Common myeloid progenitor, CD34-positive (primary cell): ENCODE data around the gene KRTAP2-1.
"Not testable (repeated sequence)": the region's sequence is repeated elsewhere in the genome, so short reads cannot be mapped to it uniquely, and the experiment has no call there.

Source experiments
- CTCF ChIA-PET: fragments of 350-600 bp; sonication (Branson Sonifier 250); formaldehyde crosslinking; loops from one replicate; lab custom pipeline; 2021; ENCODE audit warnings: antibody characterized with exemption; lab: Charles Lee
- POLR2A ChIA-PET: fragments of 350-600 bp; sonication (Branson Sonifier 250); formaldehyde crosslinking; loops from one replicate; lab custom pipeline; 2021; ENCODE audit warnings: antibody characterized with exemption; lab: Charles Lee
- DNase-seq, 3 donors: peaks; one replicate each; pipeline versions ENCODE4 v3.0.0 to v3.0.0-alpha.2; 2013
- H3K27ac ChIP-seq, 2 experiments: 1 replicate in 1 of 2; 2 replicates in 1 of 2; pipeline ENCODE4 v1.7.0; 2013; ENCODE audit warnings: inconsistent platforms in 2 of 2, low read length in 2 of 2, mild to moderate bottlenecking in 2 of 2, low read depth in 1 of 2, moderate library complexity in 1 of 2; ENCODE audit not compliant: severe bottlenecking in 2 of 2, insufficient read depth in 1 of 2, poor library complexity in 1 of 2
- H3K27me3 ChIP-seq, 5 experiments: replicated peaks in 2 of 5; 1 replicate in 3 of 5; 2 replicates in 2 of 5; pipeline versions ENCODE4 v1.6.1 to v1.7.0; 2013; ENCODE audit warnings: low read length in 4 of 5, mild to moderate bottlenecking in 2 of 5, moderate library complexity in 2 of 5, inconsistent platforms in 1 of 5; ENCODE audit not compliant: insufficient read depth in 5 of 5, control insufficient read depth in 4 of 5
- H3K36me3 ChIP-seq, 4 experiments: 1 replicate in 2 of 4; 2 replicates in 2 of 4; pipeline versions ENCODE4 v1.6.1 to v1.7.0; 2013; ENCODE audit warnings: low read length in 3 of 4, control low read depth in 1 of 4, mild to moderate bottlenecking in 1 of 4; ENCODE audit not compliant: control insufficient read depth in 4 of 4, insufficient read depth in 4 of 4
- H3K4me1 ChIP-seq, 4 experiments: 1 replicate in 3 of 4; 2 replicates in 1 of 4; pipeline versions ENCODE4 v1.6.1 to v1.7.1; 2013; ENCODE audit warnings: low read length in 3 of 4, mild to moderate bottlenecking in 3 of 4, control low read depth in 1 of 4, inconsistent platforms in 1 of 4, moderate library complexity in 1 of 4; ENCODE audit not compliant: control insufficient read depth in 4 of 4, insufficient read depth in 4 of 4; ENCODE audit errors: control extremely low read depth in 1 of 4
- H3K4me3 ChIP-seq, 7 experiments: 1 replicate in 4 of 7; 2 replicates in 3 of 7; pipeline versions ENCODE4 v1.5.1 to v1.7.0; 2013; ENCODE audit warnings: mild to moderate bottlenecking in 7 of 7, low read length in 6 of 7, moderate library complexity in 6 of 7, inconsistent platforms in 2 of 7, low read depth in 2 of 7, control low read depth in 1 of 7; ENCODE audit not compliant: insufficient read depth in 4 of 7, control insufficient read depth in 1 of 7; ENCODE audit errors: extremely low read depth in 1 of 7
- H3K9me3 ChIP-seq, 5 experiments: 1 replicate in 4 of 5; 2 replicates in 1 of 5; pipeline versions ENCODE4 v1.6.1 to v1.7.1; 2013; ENCODE audit warnings: low read length in 4 of 5, mild to moderate bottlenecking in 2 of 5, inconsistent platforms in 1 of 5, low read depth in 1 of 5, moderate library complexity in 1 of 5; ENCODE audit not compliant: control insufficient read depth in 4 of 5, insufficient read depth in 2 of 5; ENCODE audit errors: control extremely low read depth in 1 of 5
- WGBS: methylation state at CpG from one replicate; pipeline ENCODE4 v1.1.5; 2013; ENCODE audit not compliant: insufficient coverage; 5-methylcytosine and 5-hydroxymethylcytosine counted together

KRTAP2-1 gene

DNA sequence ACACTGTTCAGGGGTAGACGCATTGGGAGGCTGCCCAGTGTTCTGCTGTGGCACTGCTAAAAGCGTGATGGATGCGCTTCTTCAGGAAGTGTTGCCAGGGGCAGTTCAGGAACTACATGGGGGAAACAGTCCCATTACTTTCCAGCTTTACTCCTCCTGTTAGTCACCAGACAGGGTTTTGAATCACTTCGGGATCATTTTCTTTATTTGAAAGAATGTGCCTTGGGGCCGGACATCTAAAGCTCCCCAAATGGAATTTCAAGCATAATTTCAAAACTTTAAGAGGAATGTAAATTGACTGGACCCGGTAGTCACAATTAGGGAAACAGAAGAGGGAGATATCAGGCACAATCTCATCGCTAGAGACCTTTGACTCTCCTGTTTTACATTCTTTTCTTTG is 1.3 kb upstream of the KRTAP2-1 start:
- 84% methylated on average over 5 of the region's 7 CpGs for WGBS
- H3K27ac ChIP-seq: no peak overlapping the region
- ChIA-PET CTCF (no interaction called here), POLR2A (no interaction called here)
- no peak for DNase-seq
- H3K9me3 ChIP-seq: peaks cover 0 to 3% (median under 1%) of the 10 kb centered on the region in 5 experiments
- no peaks in the 10 kb centered on the region for H3K36me3 ChIP-seq
- no peaks in the 10 kb centered on the region for H3K4me1 ChIP-seq
- no peak overlapping the region for H3K4me3 ChIP-seq
- peaks cover 0 to 25% (median 3%) of the 10 kb centered on the region in 5 experiments for H3K27me3 ChIP-seq

DNA sequence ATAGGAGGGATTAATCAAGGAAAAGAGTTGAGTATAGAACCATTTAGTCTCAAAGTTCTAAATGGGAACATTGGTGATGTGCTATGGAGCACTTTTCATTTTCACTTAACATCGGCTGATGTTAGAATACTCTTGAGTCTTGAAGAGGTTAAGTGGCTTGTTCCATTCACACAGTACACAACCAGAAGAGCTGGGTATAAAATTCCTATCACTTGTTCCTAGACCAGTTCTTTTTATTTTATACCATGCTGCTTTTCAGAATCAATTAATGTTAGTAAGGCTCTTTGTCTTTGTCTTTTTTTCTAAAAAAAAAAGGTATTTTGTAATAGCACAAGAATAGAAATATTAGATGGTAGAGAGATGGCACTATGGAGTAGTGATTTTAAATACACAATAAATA is 4.2 kb downstream of the KRTAP2-1 start:
- ChIA-PET POLR2A (no interaction called here), CTCF (no interaction called here)
- H3K4me3 ChIP-seq: no peak overlapping the region
- DNase-seq: no peak
- H3K4me1 ChIP-seq: no peaks in the 10 kb centered on the region
- H3K36me3 ChIP-seq: no peaks in the 10 kb centered on the region
- H3K9me3 ChIP-seq: peaks cover 0 to 3% (median 0%) of the 10 kb centered on the region in 5 experiments
- no peak overlapping the region for H3K27ac ChIP-seq
- WGBS: no CpG with 5 or more reads among the region's 1 CpG
- peaks cover 0 to 16% (median 0%) of the 10 kb centered on the region in 5 experiments for H3K27me3 ChIP-seq

DNA sequence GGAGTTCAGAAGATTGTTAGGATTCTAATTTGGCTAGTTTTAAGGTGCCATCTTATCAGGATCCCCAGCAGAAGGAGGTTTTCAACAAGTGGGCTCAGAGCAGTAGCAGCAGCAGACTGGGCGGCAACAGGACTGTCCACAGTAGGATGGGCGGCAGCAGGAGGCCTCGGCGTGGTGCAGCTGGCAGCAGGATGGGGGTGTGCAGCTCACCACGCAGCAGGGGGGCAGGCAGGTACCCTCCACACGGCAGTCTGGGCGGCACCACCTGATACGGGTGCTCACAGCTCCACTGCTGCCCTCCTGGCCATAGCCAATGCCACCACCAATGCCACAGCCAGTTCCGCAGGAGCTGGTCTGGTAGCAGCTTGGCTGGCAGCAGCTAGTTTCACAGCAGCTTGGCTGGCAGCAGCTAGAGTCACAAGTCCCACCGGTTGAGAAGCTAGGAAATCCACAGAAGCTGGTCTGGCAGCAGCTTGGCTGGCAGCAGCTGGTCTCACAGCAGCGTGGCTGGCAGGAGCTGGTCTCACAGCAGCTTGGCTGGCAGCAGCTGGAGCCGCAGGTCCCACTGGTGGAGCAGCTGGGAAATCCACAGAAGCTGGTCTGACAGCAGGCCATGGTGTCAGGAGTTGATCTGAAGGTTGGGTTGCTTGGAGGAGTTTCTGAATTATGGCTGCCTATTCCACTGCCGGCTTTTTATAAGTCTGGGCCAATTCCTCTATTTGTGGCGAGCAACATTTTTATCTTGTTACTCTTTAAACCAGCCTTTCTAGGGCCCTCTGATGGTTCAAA is 6.1 kb downstream of the KRTAP2-1 start, which contains the start of gene KRTAP1-1:
TSS of gene KRTAP1-1 (minus strand) at position 668 of the 789 bp plus-strand sequence. CDS start at position 615, 53 bp downstream.
- H3K27ac ChIP-seq, H3K4me1 ChIP-seq, H3K4me3 ChIP-seq, H3K9me3 ChIP-seq, CTCF ChIA-PET, H3K36me3 ChIP-seq, H3K27me3 ChIP-seq, POLR2A ChIA-PET, DNase-seq: not testable (repeated sequence)
- WGBS: 92% methylated on average over 10 of the region's 14 CpGs

DNA sequence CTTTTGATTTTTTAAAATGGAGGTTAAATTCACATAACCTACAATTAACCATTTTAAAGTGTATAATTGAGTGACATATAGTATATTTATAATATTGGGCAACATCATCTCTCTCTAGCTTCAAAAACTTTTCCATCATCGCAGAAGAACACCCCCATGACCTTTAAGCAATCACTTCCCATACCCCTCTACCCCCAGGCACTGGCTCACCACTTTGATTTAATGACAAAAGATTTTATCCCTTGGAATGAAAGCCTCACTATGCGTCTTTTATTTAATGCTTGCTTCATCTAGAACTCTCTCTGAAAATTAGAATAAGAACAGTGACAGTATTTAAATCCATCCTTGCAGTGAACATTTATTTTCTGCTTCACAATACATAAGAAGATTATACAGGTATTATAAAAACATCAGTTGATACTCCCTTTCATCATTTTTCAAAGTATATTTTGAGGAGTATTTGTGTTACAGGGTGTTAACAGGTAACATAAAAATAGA is 9.2 kb downstream of the KRTAP2-1 start:
- peaks cover 0 to 3% (median 2%) of the 10 kb centered on the region in 5 experiments for H3K27me3 ChIP-seq
- POLR2A ChIA-PET: no interaction called here
- WGBS: no CpG with 5 or more reads among the region's 2 CpGs
- H3K36me3 ChIP-seq: no peaks in the 10 kb centered on the region
- no peaks in the 10 kb centered on the region for H3K9me3 ChIP-seq
- H3K27ac ChIP-seq: no peak overlapping the region
- H3K4me1 ChIP-seq: no peaks in the 10 kb centered on the region
- DNase-seq: no peak
- CTCF ChIA-PET: interaction anchor here (0.7 kb wide), 1 partner anchor 30 kb away, joined by 3 read pairs; no protein-coding TSS in a partner anchor
- H3K4me3 ChIP-seq: no peak overlapping the region

DNA sequence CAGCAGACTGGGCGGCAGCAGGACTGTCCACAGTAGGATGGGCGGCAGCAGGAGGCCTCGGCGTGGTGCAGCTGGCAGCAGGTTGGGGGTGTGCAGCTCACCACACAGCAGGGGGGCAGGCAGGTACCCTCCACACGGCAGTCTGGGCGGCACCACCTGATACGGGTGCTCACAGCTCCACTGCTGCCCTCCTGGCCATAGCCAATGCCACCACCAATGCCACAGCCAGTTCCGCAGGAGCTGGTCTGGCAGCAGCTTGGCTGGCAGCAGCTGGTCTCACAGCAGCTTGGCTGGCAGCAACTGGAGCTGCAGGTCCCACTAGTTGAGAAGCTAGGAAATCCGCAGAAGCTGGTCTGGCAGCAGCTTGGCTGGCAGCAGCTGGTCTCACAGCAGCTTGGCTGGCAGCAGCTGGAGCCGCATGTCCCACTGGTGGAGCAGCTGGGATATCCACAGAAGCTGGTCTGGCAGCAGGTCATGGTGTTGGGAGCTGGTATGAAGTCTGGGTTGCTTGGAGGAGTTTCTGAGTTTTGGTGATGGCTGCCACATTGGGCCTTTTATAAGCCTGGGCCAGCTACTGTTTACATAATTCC is 12.7 kb downstream of the KRTAP2-1 start, which contains the start of gene KRTAP1-3:
TSS of gene KRTAP1-3 (minus strand) at position 529 of the 590 bp plus-strand sequence. CDS start at position 476, 53 bp downstream.
- H3K4me1 ChIP-seq, H3K4me3 ChIP-seq, DNase-seq, H3K27me3 ChIP-seq, H3K27ac ChIP-seq, H3K9me3 ChIP-seq, H3K36me3 ChIP-seq, POLR2A ChIA-PET: not testable (repeated sequence)
- CTCF ChIA-PET: interaction anchor here (0.7 kb wide), 1 partner anchor 1685 kb away, joined by 3 read pairs; no protein-coding TSS in a partner anchor
- WGBS: 97% methylated on average over 4 of the region's 10 CpGs

DNA sequence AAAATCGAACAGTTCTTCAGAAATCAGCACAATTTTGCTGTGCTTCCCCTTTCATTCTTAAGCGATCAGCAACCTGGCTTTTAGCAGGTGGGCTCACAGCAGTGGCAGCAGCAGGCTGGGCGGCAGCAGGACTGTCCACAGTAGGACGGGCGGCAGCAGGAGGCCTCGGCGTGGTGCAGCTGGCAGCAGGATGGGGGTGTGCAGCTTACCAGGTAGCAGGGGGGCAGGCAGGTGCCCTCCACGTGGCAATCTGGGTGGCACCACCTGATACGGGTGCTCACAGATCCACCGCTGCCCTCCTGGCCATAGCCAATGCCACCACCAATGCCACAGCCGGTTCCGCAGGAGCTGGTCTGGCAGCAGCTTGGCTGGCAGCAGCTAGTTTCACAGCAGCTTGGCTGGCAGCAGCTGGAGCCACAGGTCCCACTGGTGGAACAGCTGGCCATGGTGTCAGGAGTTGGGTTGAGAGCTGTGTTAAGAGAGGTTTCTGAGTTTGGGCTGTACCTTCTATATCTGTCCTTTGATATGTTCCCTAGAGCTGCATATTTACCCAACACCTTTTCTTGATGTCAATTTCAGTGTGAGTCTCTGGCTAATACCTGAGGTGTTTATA is 17.4 kb downstream of the KRTAP2-1 start, which contains the start of gene KRTAP1-4:
TSS of gene KRTAP1-4 (minus strand) at position 563 of the 613 bp plus-strand sequence. CDS start at position 446, 117 bp downstream.
- ChIA-PET CTCF (interaction anchor here (2.0 kb wide), 1 partner anchor 10 kb away, joined by 5 read pairs; no protein-coding TSS in a partner anchor), POLR2A (no interaction called here)
- 100% methylated on average over 7 of the region's 12 CpGs for WGBS
- H3K4me1 ChIP-seq: no peaks in the 10 kb centered on the region
- DNase-seq: no peak
- no peak within 1 kb of the TSS for H3K27ac ChIP-seq
- H3K27me3 ChIP-seq: peaks cover 0 to 4% (median 0%) of the 10 kb centered on the region in 5 experiments
- no peaks in the 10 kb centered on the region for H3K36me3 ChIP-seq
- peaks cover 0 to 1% (median 0%) of the 10 kb centered on the region in 5 experiments for H3K9me3 ChIP-seq
- no peak within 1 kb of the TSS for H3K4me3 ChIP-seq
